HepG2 (cell line): ENCODE data around the gene ATAD1. TPM values are rescaled to one million over a fixed set of nuclear protein-coding genes. Genes with fewer than 3 reads are reported as not detected.
A peak's percentile ranks its signal among the peaks of the same experiment; 100 is the strongest.

Experiments used
- AGO1 ChIP-seq: fragments of 200-400 bp; formaldehyde crosslinking; IDR thresholded peaks from 2 replicates; pipeline ENCODE4 v1.6.1; 2017; ENCODE audit warnings: mild to moderate bottlenecking, low read depth, low read length, moderate library complexity; ENCODE audit not compliant: poor library complexity, severe bottlenecking
- ARHGAP35 ChIP-seq: sonication (generic); formaldehyde crosslinking; IDR thresholded peaks from 2 replicates; pipeline ENCODE4 v1.9.0; 2022; ENCODE audit warnings: mild to moderate bottlenecking, inconsistent platforms, moderate library complexity, missing genetic modification reagents, borderline replicate concordance
- BRF2 ChIP-seq: sonication (generic); formaldehyde crosslinking; IDR thresholded peaks from 2 replicates; pipeline ENCODE4 v1.8.1; 2022; ENCODE audit warnings: mild to moderate bottlenecking, missing genetic modification reagents
- CREM ChIP-seq, 2 experiments: sonication (generic) in 1 of 2; formaldehyde crosslinking in 1 of 2; IDR thresholded peaks; 2 replicates each; pipeline versions ENCODE4 v1.4.0 to v1.6.1; 2016 to 2020; ENCODE audit warnings: antibody characterized with exemption in 1 of 2, mild to moderate bottlenecking in 1 of 2, missing genetic modification reagents in 1 of 2
- CTCF ChIP-seq: sonication (generic); formaldehyde crosslinking; IDR thresholded peaks from 2 replicates; pipeline ENCODE4 v1.5.0; 2020; ENCODE audit warnings: mild to moderate bottlenecking, missing genetic modification reagents, moderate library complexity
- EHMT2 ChIP-seq: fragments of 200-600 bp; sonication (generic); IDR thresholded peaks from 2 replicates; pipeline ENCODE4 v1.7.0; 2017; ENCODE audit warnings: antibody characterized with exemption, low read depth, low read length, borderline replicate concordance
- EP300 ChIP-seq, 3 experiments: sonication (generic) in 1 of 3; formaldehyde crosslinking in 1 of 3; IDR thresholded peaks; 2 replicates each; pipeline versions ENCODE4 v1.5.1 to v1.6.1; 2011 to 2020; ENCODE audit warnings: low read depth in 2 of 3, low read length in 2 of 3, borderline replicate concordance in 1 of 3, improper control_type of control experiment in 1 of 3, mild to moderate bottlenecking in 1 of 3, missing genetic modification reagents in 1 of 3, moderate library complexity in 1 of 3
- KLF11 ChIP-seq: IDR thresholded peaks from 2 replicates; pipeline ENCODE4 v1.6.1; 2016; ENCODE audit warnings: missing compliant biosample characterization
- MBNL3 ChIP-seq: fragments of 250-450 bp; sonication (Bioruptor Pico); conservative IDR thresholded peaks from 2 replicates; pipeline ENCODE4 v1.8.0; 2022; ENCODE audit warnings: mild to moderate bottlenecking, inconsistent platforms
- PAF1 ChIP-seq: IDR thresholded peaks from 2 replicates; pipeline ENCODE4 v1.6.1; 2016; ENCODE audit warnings: missing genetic modification reagents, missing compliant biosample characterization
- PATZ1 ChIP-seq: sonication (generic); formaldehyde crosslinking; IDR thresholded peaks from 2 replicates; pipeline ENCODE4 v1.4.0; 2020; ENCODE audit warnings: missing genetic modification reagents
- RELA ChIP-seq: sonication (generic); formaldehyde crosslinking; IDR thresholded peaks from 2 replicates; pipeline ENCODE4 v1.4.0; 2020; ENCODE audit warnings: missing genetic modification reagents
- RFX3 ChIP-seq: IDR thresholded peaks from 2 replicates; pipeline ENCODE4 v1.6.1; 2016; ENCODE audit warnings: missing biosample characterization, missing genetic modification reagents
- ZC3H13 ChIP-seq: sonication (generic); formaldehyde crosslinking; IDR thresholded peaks from 2 replicates; pipeline ENCODE4 v1.8.1; 2023; ENCODE audit warnings: mild to moderate bottlenecking, missing genetic modification reagents, moderate library complexity
- ZNF292 ChIP-seq: sonication (generic); formaldehyde crosslinking; IDR thresholded peaks from 2 replicates; pipeline ENCODE4 v1.8.1; 2022; ENCODE audit warnings: mild to moderate bottlenecking, low read depth, missing genetic modification reagents, borderline replicate concordance
- ZNF530 ChIP-seq: sonication (generic); formaldehyde crosslinking; IDR thresholded peaks from 2 replicates; pipeline ENCODE4 v1.5.0; 2020; ENCODE audit warnings: low read depth, mild to moderate bottlenecking, missing genetic modification reagents
- ZNF550 ChIP-seq: sonication (generic); formaldehyde crosslinking; IDR thresholded peaks from 2 replicates; pipeline ENCODE4 v1.4.0; 2020; ENCODE audit warnings: mild to moderate bottlenecking, missing genetic modification reagents, borderline replicate concordance
- ZNF644 ChIP-seq: IDR thresholded peaks from 2 replicates; pipeline ENCODE4 v1.6.1; 2016; ENCODE audit warnings: low read depth
- ZNF790 ChIP-seq: sonication (generic); formaldehyde crosslinking; IDR thresholded peaks from 2 replicates; pipeline ENCODE4 v1.8.0; 2022; ENCODE audit warnings: missing genetic modification reagents, mild to moderate bottlenecking, borderline replicate concordance
- ZNF850 ChIP-seq: sonication (generic); formaldehyde crosslinking; conservative IDR thresholded peaks from 2 replicates; pipeline ENCODE4 v1.9.0; 2021; ENCODE audit warnings: mild to moderate bottlenecking, missing genetic modification reagents
- ZSCAN30 ChIP-seq: sonication (generic); formaldehyde crosslinking; IDR thresholded peaks from 2 replicates; pipeline ENCODE4 v1.5.0; 2020; ENCODE audit warnings: mild to moderate bottlenecking, missing genetic modification reagents
- ZSCAN31 ChIP-seq: sonication (generic); formaldehyde crosslinking; IDR thresholded peaks from 2 replicates; pipeline ENCODE4 v1.5.0; 2020; ENCODE audit warnings: low read depth, mild to moderate bottlenecking, missing genetic modification reagents
- polyA plus RNA-seq, 8 experiments: library from polyadenylated mRNA; depleted of rRNA in 3 of 8; stranded (reverse) in 7 of 8; unstranded in 1 of 8; fragments of >200 nt; fragmentation: Illumina TruSeq in 4 of 8; extraction: Trizol in 4 of 8; gene quantifications; 2 replicates each; pipeline versions ENCODE4 v1.2.1 to v1.2.3, GENCODE V29; 2011 to 2016; ENCODE audit warnings: low read depth in 4 of 8, missing spikeins in 1 of 8, mixed read lengths in 1 of 8; ENCODE audit not compliant: insufficient read depth in 1 of 8
- total RNA-seq, 5 experiments: library from RNA; depleted of rRNA; stranded (reverse); fragments of >200 nt; fragmentation: Illumina TruSeq; extraction: Trizol; gene quantifications; 2 replicates each; pipeline ENCODE4 v1.2.3, GENCODE V29; 2016; ENCODE audit warnings: low read depth in 1 of 5

The ATAD1 gene
- total and polyA plus RNA-seq, 2 of the 13 experiments (the other 11 are each of a cell fraction or from before 2014, with no cell fraction given), result 14.9 to 28.2 TPM

GRCh38 chr10:87817609-87818504, at the start of gene ATAD1 (continued):
- TF ChIP-seq EHMT2 (no peak), PAF1 (CRISPR knock-in tag) (no peak), ZSCAN31 (no peak), AGO1 (peak; percentile 55), ZNF850 (CRISPR knock-in tag) (no peak), ZNF292 (CRISPR knock-in tag) (peak; percentile 35; the same call in 1 of the 2 replicates), ZNF790 (CRISPR knock-in tag) (no peak; the same call in 1 of the 2 replicates), CTCF (CRISPR knock-in tag) (no peak; the same call in 1 of the 2 replicates), KLF11 (CRISPR knock-in tag) (no peak), EP300 (IDR thresholded peaks at IDR 0.05; ENCODE audit: low read depth in 2 of 2, low read length in 2 of 2) (no peak), EP300 (CRISPR knock-in tag; IDR thresholded peaks at IDR 0.05; ENCODE audit: borderline replicate concordance) (peak; percentile 22; the same call in 1 of the 2 replicates), RFX3 (CRISPR knock-in tag) (no peak), MBNL3 (CRISPR knock-in tag) (no peak), ARHGAP35 (CRISPR knock-in tag) (no peak), CREM (IDR thresholded peaks at IDR 0.05) (no peak), CREM (CRISPR knock-in tag; IDR thresholded peaks at IDR 0.05) (no peak), ZSCAN30 (no peak), BRF2 (CRISPR knock-in tag) (no peak), ZNF530 (CRISPR knock-in tag) (no peak), RELA (CRISPR knock-in tag) (0 out of 2 replicates have a peak, but pooled peaks have one; percentile 25), PATZ1 (CRISPR knock-in tag) (peak; percentile 41; the same call in 1 of the 2 replicates), ZNF644 (CRISPR knock-in tag) (no peak), ZC3H13 (CRISPR knock-in tag) (no peak), ZNF550 (CRISPR knock-in tag) (no peak)
